Spleen (tissue), 7 donors: Measurements from ENCODE around the gene ABRACL.

Experiments
- CTCF ChIP-seq, 11 experiments: fragments of 200-600 bp in 7 of 11; fragments of 450-650 bp in 4 of 11; sonication (generic) in 4 of 11; IDR thresholded peaks in 8 of 11; conservative IDR thresholded peaks in 3 of 11; 1 replicate in 7 of 11; 2 replicates in 4 of 11; pipeline versions ENCODE4 v1.4.0 to v1.8.0; 2016 to 2021; ENCODE audit warnings: antibody characterized with exemption in 11 of 11, inconsistent platforms in 4 of 11, mild to moderate bottlenecking in 1 of 11
- POLR2A ChIP-seq, 3 donors: fragments of 450-650 bp; IDR thresholded peaks; one replicate each; pipeline ENCODE4 v1.5.1; 2017; ENCODE audit warnings: antibody characterized with exemption in 3 of 3, mild to moderate bottlenecking in 1 of 3
- POLR2AphosphoS5 ChIP-seq, 3 donors: sonication (generic); formaldehyde crosslinking; IDR thresholded peaks; one replicate each; pipeline ENCODE4 v1.5.1; 2017; ENCODE audit warnings: antibody characterized with exemption in 3 of 3
- donor health status: DM: no; HTN: no; CAD: no; lungs with moderate emphysema.
- donor health status: DM: no; HTN: no; CAD: no.
- donor health status: DM: no; HTN: no; CAD: no.

- TF ChIP-seq CTCF (IDR thresholded peaks at IDR 0.05 in 8 of 11, conservative IDR thresholded peaks at IDR 0.05 in 3 of 11) (no peak), POLR2A (IDR thresholded peaks at IDR 0.05) (no peak), POLR2AphosphoS5 (IDR thresholded peaks at IDR 0.05) (no peak)
These were observed 32.0 kb upstream of the ABRACL start for GRCh38 chr6:138996524-138996923.
